GM18502 (cell line): ENCODE data around the gene EIPR1.
"Not testable (repeated sequence)": the region's sequence is repeated elsewhere in the genome, so short reads cannot be mapped to it uniquely, and the experiment has no call there.

Source experiments
- ATAC-seq: cut with Tn5 transposase; IDR thresholded peaks from one replicate; pipeline ENCODE4 v1.9.1; 2021; ENCODE audit warnings: mild to moderate bottlenecking; ENCODE audit not compliant: unreplicated experiment, poor library complexity

Gene EIPR1

GRCh38 chr2:3291750-3292149, 85.9 kb downstream of the EIPR1 start:
- ATAC-seq, result no peak

- ATAC-seq, result no peak
Measured at GRCh38 chr2:3291113-3291512, 86.5 kb downstream of the EIPR1 start.

GRCh38 chr2:3290655-3291054, 87.0 kb downstream of the EIPR1 start:
- no peak for ATAC-seq

- ATAC-seq, result no peak
Measured at GRCh38 chr2:3289971-3290370, 87.6 kb downstream of the EIPR1 start.

DNA sequence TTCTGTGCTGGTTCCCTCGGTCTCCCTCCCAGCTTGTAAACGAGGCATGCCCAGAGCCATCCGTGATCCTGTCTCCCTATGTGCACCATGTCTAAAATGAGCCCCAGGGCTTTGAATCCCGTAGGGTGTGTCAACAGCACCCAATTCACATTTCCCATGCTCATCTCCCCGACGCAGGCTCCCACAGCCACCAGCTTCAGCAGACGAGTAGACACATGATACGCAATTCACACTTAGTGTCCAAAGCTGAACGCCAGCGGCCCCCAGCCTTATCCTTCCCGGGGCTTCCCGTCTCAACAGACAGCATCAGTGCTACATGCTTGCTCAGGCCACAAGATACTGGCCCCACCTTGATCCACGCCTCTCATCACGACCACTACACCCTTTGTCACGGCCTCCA, 88.1 kb downstream of the EIPR1 start:
- no peak for ATAC-seq

DNA sequence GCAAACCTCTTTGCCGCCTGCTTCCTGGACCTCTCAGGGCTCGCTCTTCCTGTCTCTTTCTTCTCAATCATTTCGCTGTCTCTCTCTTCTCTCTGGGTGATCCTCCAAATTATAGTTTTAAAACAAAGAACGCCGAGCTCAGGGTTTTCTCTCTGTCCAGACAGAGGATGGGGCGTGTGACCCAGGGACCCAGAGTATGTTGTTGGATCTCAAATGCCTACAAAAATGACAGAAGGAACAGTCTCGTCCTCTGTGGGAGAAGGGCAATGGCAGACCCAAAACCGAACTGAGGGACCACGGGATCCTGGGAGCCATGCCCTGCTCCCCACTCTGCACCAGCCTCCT, 88.5 kb downstream of the EIPR1 start:
- no peak for ATAC-seq

DNA sequence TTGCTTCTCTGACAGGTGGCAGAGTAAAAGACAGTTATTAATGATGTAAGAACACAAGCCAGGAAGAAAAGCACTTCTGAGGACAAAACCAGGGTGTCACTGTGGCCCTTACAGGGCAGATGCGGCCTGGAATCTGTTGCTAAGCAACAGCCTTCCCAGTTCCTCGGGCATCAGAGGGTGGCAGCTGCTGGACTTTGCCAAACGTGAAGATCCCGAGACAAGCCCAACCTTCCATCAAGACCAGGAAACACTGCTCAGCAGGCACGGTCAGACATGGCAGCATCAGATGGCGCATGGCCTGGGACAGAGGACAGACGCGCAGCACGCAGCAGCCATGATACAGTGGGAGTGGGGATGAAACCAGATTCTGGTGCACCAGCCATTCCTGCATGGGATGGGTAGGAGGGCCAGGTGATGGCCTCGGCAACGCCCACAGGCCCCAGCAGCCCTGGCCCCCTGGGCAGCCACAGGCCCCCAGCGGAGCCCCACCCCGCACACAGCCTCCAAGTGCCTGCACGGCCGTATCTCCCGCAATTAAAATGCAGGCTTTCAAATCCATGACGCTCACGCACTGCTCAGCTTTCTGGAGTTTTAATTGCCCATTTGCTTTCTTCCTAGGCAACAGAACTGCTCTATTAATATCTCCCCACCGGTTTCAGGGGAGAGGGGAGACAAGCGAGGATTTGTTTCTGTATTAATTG, 89.0 kb downstream of the EIPR1 start:
- no peak for ATAC-seq

DNA sequence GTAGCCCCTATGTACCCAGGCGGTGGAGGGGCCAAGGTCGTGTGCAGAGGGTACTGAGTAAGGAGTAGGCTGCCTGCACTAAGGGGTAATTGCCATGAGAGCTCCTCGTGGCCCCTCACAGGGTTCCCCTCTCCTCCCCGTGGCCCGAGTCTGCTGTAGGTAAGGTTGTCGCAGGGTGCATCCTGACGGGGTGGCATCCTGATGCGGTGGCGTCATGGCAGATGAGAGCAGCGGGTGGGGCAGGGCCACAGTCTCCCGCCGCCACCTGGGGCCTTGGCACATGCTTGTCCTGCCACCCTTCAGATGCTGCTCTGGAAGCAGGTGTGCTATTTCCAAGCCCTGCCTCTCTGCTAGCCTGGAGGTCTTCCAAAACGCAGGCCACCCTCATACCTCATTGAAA, 89.7 kb downstream of the EIPR1 start:
- ATAC-seq, result no peak

DNA sequence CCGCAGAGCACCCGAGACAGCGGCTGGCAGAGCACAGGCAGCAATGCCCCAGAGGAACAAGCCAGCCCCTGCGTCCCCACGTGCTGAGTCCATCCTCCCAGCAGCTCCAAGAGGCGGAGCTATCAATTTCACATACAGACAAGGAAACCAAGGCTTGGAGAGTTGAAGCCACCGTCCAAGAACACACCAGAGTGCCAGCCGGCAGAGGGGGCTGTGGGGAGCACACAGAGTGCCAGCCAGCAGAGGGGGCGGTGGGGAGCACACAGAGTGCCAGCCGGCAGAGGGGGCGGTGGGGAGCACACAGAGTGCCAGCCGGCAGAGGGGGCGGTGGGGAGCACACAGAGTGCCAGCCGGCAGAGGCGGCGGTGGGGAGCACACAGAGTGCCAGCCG, 91.0 kb downstream of the EIPR1 start:
- ATAC-seq, result not testable (repeated sequence)

GRCh38 chr2:3285901-3286645, 91.5 kb downstream of the EIPR1 start:
- no peak for ATAC-seq

DNA sequence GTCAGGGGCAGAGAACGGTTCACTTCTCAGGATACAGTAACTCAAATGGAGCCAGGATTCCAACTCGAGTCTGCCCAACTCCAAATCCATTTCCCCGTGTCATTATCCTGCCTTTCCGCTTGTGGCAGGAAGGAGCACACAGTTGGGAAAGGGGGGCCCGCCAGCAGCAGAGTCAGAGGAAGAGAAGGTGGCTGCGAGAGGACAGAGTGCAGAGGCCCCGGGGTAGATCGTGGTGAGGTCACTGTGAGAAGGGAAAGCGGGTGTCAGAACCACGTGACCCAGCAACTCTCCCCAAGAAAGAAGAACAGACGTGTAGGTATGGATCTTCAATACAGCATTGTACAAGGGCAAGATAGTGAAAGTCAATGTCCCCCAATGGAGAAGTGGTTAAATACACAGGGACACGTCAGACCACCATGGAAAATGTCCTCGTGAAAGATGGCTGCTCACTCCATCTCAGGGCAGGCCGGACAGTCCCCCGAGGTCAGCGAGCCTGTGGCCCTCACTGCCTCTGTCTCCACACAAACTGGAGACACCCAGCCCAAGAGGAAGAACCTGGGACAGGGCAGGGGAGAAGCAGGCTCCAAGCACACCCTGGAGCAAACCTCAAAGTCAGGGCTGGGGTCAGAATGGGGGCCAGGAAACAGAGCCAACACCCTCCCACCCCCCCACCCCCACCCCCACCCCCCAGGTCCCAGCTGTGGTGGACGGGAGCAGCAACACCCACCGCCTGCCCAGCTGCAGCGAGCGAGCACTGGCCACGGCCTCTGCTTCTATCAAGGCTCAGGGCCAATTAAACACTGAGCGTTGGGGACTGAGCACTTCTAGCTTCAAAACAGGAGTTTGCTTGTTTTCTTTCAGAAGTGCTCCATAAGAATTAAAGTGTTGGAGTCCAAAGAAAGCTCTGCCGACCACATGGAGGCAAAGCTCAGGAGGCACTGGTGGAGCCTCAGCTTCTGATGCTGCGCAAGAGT, 92.7 kb downstream of the EIPR1 start:
- no peak for ATAC-seq

- not testable (repeated sequence) for ATAC-seq
Measured at GRCh38 chr2:3283876-3284656, 93.6 kb downstream of the EIPR1 start.

DNA sequence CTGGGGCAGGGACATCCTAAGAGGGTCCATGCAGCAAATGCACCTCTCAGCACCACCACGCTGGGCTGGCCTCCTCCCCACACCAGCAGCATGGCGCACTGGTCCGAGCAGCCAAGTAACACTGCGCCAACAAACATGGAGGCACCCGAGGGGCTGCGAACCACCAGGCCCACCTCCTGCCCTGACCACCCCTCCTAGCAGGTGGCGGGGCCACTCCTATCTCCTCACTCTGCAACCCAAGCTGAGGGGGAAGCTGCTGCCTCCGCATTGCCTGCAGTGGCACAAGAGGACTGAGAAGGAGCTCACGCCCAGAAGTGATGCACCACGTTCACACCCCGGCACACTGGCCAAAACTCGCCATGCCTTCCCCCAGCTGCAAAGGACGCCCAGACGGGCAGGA, 94.4 kb downstream of the EIPR1 start:
- no peak for ATAC-seq

DNA sequence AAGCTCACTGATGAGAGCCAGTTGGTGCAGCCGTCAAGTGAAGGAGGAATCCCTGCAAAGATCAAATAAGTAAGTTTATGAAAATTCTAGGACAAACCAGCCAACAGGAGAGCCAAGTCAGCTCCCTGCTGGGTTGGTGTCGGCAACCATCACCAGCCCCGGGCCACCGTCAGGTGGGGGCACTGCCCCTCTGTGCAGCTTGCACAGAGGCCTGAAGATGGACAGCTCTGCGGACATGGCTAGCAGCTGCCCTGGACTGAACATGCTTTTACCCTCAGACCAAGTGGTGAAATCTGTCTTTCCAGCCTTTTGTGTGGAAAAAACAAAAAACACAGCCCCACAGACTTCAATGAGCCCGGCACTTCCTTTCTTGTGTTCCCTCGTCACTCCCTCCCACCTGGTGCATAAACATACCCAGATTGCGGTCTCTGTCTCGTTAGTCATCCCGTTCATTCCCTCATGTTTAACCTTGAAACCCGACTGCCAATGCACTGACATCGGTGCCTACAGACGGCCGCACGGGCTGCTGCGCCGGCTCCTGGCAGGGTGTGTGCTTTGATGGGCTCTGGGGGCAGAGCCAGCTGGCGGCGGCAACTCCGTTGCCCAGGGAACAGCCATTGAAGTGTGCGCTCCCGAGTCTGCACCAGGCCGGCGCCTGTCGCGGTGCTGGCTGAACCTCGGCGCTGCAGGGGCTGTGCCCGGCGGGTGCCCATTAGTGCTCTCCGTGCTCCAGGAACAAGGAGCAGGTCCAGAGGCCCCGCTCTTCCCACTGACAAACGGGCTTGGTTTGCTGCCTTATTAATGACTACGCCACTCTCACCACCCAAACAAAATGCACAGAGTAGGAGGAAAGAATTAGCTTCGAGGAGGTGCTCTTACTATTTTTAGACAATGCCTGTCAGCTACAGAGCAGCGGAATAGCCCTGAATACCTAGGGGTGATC, 95.3 kb downstream of the EIPR1 start:
- ATAC-seq, result no peak

GRCh38 chr2:3280683-3281520, 96.7 kb downstream of the EIPR1 start:
- no peak for ATAC-seq

DNA sequence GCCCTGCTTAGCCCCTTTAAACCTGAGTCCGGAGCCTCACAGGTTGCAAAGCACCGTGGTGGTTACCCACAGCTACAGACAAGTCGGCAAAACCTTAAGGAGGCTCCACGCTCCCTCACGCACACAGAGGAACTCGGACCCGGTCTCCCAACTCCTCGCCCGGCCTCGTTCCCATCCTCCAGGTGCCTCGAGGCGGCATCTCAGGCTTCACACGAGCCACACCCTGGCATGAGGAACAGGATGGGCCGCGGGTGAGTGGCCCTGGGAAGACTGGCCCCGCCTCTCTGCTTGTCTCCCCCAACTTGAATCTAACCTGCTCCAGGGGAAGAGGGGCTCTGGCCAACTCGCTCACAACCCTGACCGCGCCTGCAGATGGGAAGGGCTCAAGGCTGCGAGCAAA, 97.4 kb downstream of the EIPR1 start:
- no peak for ATAC-seq

- ATAC-seq, result no peak
Measured at GRCh38 chr2:3279236-3279960, 98.2 kb downstream of the EIPR1 start.
